A549 (cell line): ENCODE measurements around the gene CNOT3. TPM values are rescaled to one million over a fixed set of nuclear protein-coding genes. Genes with fewer than 3 reads are reported as not detected.
A peak's percentile ranks its signal among the peaks of the same experiment; 100 is the strongest.

Experiments
- ATAC-seq, 2 experiments: fragments of 200-7000 bp in 1 of 2; fragments of >200 bp in 1 of 2; cut with Nextera tagmentation in 1 of 2; cut with Tn5 transposase in 1 of 2; 3 replicates each; pipeline versions ENCODE4 v1.8.0 to v1.9.1; 2018 to 2020; ENCODE audit warnings: mild to moderate bottlenecking in 1 of 2, moderate library complexity in 1 of 2
- CTCF ChIA-PET: fragments of 300-600 bp; sonication (Branson Sonifier 250); formaldehyde crosslinking; extraction: SDS; loops from one replicate; lab custom pipeline; 2021; ENCODE audit warnings: antibody characterized with exemption, inconsistent platforms; lab: Yijun Ruan, JAX
- POLR2A ChIA-PET: fragments of 350-600 bp; formaldehyde crosslinking; extraction: SDS; loops from one replicate; lab custom pipeline; 2021; ENCODE audit warnings: antibody characterized with exemption, inconsistent platforms; lab: Yijun Ruan, JAX
- DNase-seq, 2 experiments: peaks; one replicate each; pipeline versions ENCODE4 v3.0.0 to v3.0.0-alpha.2; 2011 to 2016; ENCODE audit warnings: low read depth in 1 of 2, low spot score in 1 of 2
- FAIRE-seq: peaks from 2 replicates; lab custom pipeline; 2011; peaks lifted over from hg19 to GRCh38; lab: Jason Lieb, UNC
- H3K27ac ChIP-seq, 2 experiments: fragments of >200 bp; sonication (Bioruptor Twin); formaldehyde crosslinking; 3 replicates each; pipeline ENCODE4 v1.5.1; 2016 to 2017
- H3K4me1 ChIP-seq: fragments of >200 bp; sonication (Bioruptor Twin); formaldehyde crosslinking; 3 replicates; pipeline ENCODE4 v1.6.1; 2016
- H3K4me2 ChIP-seq: fragments of >200 bp; sonication (Bioruptor Twin); formaldehyde crosslinking; 3 replicates; pipeline ENCODE4 v1.6.1; 2016
- H3K4me3 ChIP-seq: fragments of >200 bp; sonication (Bioruptor Twin); formaldehyde crosslinking; 3 replicates; pipeline ENCODE4 v1.5.1; 2016
- H3K9me3 ChIP-seq: fragments of >200 bp; sonication (Bioruptor Twin); formaldehyde crosslinking; 3 replicates; pipeline ENCODE4 v1.6.1; 2016
- BHLHE40 ChIP-seq: IDR thresholded peaks from 2 replicates; pipeline ENCODE4 v1.6.1; 2012; ENCODE audit warnings: low read depth, low read length, inconsistent platforms
- CBX8 ChIP-seq: fragments of 200-600 bp; sonication (generic); IDR thresholded peaks from 2 replicates; pipeline ENCODE4 v1.6.1; 2016
- CHD2 ChIP-seq: fragments of 150-350 bp; IDR thresholded peaks from 2 replicates; pipeline ENCODE4 v1.6.1; 2014; ENCODE audit warnings: low read length; ENCODE audit not compliant: partially characterized antibody
- EHMT2 ChIP-seq: fragments of 200-600 bp; sonication (generic); IDR thresholded peaks from 2 replicates; pipeline ENCODE4 v1.6.1; 2016; ENCODE audit warnings: antibody characterized with exemption, low read depth, mild to moderate bottlenecking, moderate library complexity
- EP300 ChIP-seq, 2 experiments: fragments of >200 bp; sonication (Bioruptor Twin); formaldehyde crosslinking; IDR thresholded peaks; 2 replicates in 1 of 2; 3 replicates in 1 of 2; pipeline ENCODE4 v1.6.1; 2016 to 2017
- HDAC2 ChIP-seq: fragments of 200-600 bp; sonication (generic); IDR thresholded peaks from 2 replicates; pipeline ENCODE4 v1.6.1; 2016
- HOXB5 ChIP-seq: fragments of 250-450 bp; sonication (Bioruptor Pico); IDR thresholded peaks from 2 replicates; pipeline ENCODE4 v1.5.0; 2020; ENCODE audit warnings: mild to moderate bottlenecking, moderate library complexity
- JUN ChIP-seq, 2 experiments: fragments of >200 bp; sonication (Bioruptor Twin); formaldehyde crosslinking; IDR thresholded peaks; 2 replicates in 1 of 2; 3 replicates in 1 of 2; pipeline ENCODE4 v1.6.1; 2016 to 2017
- JUNB ChIP-seq: fragments of >200 bp; sonication (Bioruptor Twin); formaldehyde crosslinking; IDR thresholded peaks from 2 replicates; pipeline ENCODE4 v1.6.1; 2016
- KDM5A ChIP-seq: fragments of 200-600 bp; sonication (generic); IDR thresholded peaks from 2 replicates; pipeline ENCODE4 v1.6.1; 2016; ENCODE audit warnings: antibody characterized with exemption, mild to moderate bottlenecking
- MAFK ChIP-seq: fragments of 450-650 bp; IDR thresholded peaks from 2 replicates; pipeline ENCODE4 v1.6.1; 2014; ENCODE audit not compliant: partially characterized antibody
- NFE2L2 ChIP-seq: fragments of 150-350 bp; conservative IDR thresholded peaks from 2 replicates; pipeline ENCODE4 v1.6.1; 2014; ENCODE audit warnings: low read length
- NR3C1 ChIP-seq: fragments of >200 bp; sonication (Bioruptor Twin); formaldehyde crosslinking; IDR thresholded peaks from 3 replicates; pipeline ENCODE4 v1.6.1; 2017
- POLR2AphosphoS2 ChIP-seq: conservative IDR thresholded peaks from 2 replicates; pipeline ENCODE4 v1.6.1; 2012; ENCODE audit warnings: low read length, improper control_type of control experiment, inconsistent platforms
- RAD21 ChIP-seq, 2 experiments: fragments of >200 bp in 1 of 2; sonication (Bioruptor Twin) in 1 of 2; formaldehyde crosslinking in 1 of 2; IDR thresholded peaks in 1 of 2; conservative IDR thresholded peaks in 1 of 2; 2 replicates in 1 of 2; 3 replicates in 1 of 2; pipeline ENCODE4 v1.6.1; 2012 to 2018; ENCODE audit warnings: inconsistent platforms in 1 of 2
- RFX5 ChIP-seq: fragments of 450-650 bp; IDR thresholded peaks from 2 replicates; pipeline ENCODE4 v1.7.1; 2014; ENCODE audit warnings: antibody characterized with exemption, mild to moderate bottlenecking, moderate library complexity
- RNF2 ChIP-seq: fragments of 200-600 bp; sonication (generic); IDR thresholded peaks from 2 replicates; pipeline ENCODE4 v1.6.1; 2016; ENCODE audit warnings: low read depth, mild to moderate bottlenecking, antibody characterized with exemption, moderate library complexity, borderline replicate concordance
- SMC3 ChIP-seq: fragments of >200 bp; sonication (Bioruptor Twin); formaldehyde crosslinking; IDR thresholded peaks from 3 replicates; pipeline ENCODE4 v1.6.1; 2018; ENCODE audit warnings: inconsistent platforms
- TFCP2L1 ChIP-seq: fragments of 250-450 bp; sonication (Bioruptor Pico); IDR thresholded peaks from 2 replicates; pipeline ENCODE4 v1.5.0; 2021; ENCODE audit warnings: mild to moderate bottlenecking
- TP53 ChIP-seq: fragments of 250-450 bp; sonication (Bioruptor Pico); IDR thresholded peaks from 2 replicates; pipeline ENCODE4 v1.5.0; 2021; ENCODE audit warnings: mild to moderate bottlenecking, moderate library complexity
- ZC3H11A ChIP-seq: fragments of 450-650 bp; IDR thresholded peaks from 2 replicates; pipeline ENCODE4 v1.6.1; 2014; ENCODE audit warnings: antibody characterized with exemption, mild to moderate bottlenecking
- ZFP36 ChIP-seq: fragments of 450-650 bp; IDR thresholded peaks from 2 replicates; pipeline ENCODE4 v1.6.1; 2014; ENCODE audit warnings: borderline replicate concordance; ENCODE audit not compliant: partially characterized antibody
- ZNF302 ChIP-seq: fragments of 250-450 bp; sonication (Bioruptor Pico); IDR thresholded peaks from 2 replicates; pipeline ENCODE4 v1.9.0; 2021; ENCODE audit warnings: inconsistent platforms, mild to moderate bottlenecking, moderate library complexity
- ZSCAN20 ChIP-seq: fragments of 250-450 bp; sonication (Bioruptor Pico); IDR thresholded peaks from 2 replicates; pipeline ENCODE4 v1.8.0; 2022; ENCODE audit warnings: mild to moderate bottlenecking, moderate library complexity
- WGBS: methylation state at CpG from one replicate; pipeline ENCODE4 v1.1.6; 2017; ENCODE audit errors: missing lambda C conversion rate; 5-methylcytosine and 5-hydroxymethylcytosine counted together
- polyA plus RNA-seq, 4 experiments: library from polyadenylated mRNA; depleted of rRNA in 3 of 4; stranded (reverse); fragments of >200 nt; fragmentation: RNase III in 1 of 4; extraction: RNeasy Plus Mini Kit Qiagen cat#74134 plus additional on column Dnase treatment in 1 of 4; gene quantifications; 2 replicates in 3 of 4; 3 replicates in 1 of 4; pipeline ENCODE4 v1.2.3, GENCODE V29; 2011 to 2017
- TF ChIP-seq, protein P1 (sequence below): fragments of 250-450 bp; sonication (Bioruptor Pico); IDR thresholded peaks from 2 replicates; pipeline ENCODE4 v1.5.0; 2021; ENCODE audit warnings: mild to moderate bottlenecking, moderate library complexity, borderline replicate concordance
- TF ChIP-seq, protein P2 (sequence below): fragments of 250-450 bp; sonication (Bioruptor Pico); IDR thresholded peaks from 2 replicates; pipeline ENCODE4 v1.5.0; 2020; ENCODE audit warnings: low read depth, mild to moderate bottlenecking, moderate library complexity
- TF ChIP-seq, protein P3 (sequence below): fragments of >200 bp; sonication (Bioruptor Twin); formaldehyde crosslinking; IDR thresholded peaks from 3 replicates; pipeline ENCODE4 v1.5.1; 2016
- TF ChIP-seq, protein P4 (sequence below): IDR thresholded peaks from 2 replicates; pipeline ENCODE4 v1.6.1; 2012

CNOT3 gene
- polyA plus RNA-seq, 2 of the 4 experiments (the other 2 are of a cell fraction), result 24.9 to 59.2 TPM

DNA sequence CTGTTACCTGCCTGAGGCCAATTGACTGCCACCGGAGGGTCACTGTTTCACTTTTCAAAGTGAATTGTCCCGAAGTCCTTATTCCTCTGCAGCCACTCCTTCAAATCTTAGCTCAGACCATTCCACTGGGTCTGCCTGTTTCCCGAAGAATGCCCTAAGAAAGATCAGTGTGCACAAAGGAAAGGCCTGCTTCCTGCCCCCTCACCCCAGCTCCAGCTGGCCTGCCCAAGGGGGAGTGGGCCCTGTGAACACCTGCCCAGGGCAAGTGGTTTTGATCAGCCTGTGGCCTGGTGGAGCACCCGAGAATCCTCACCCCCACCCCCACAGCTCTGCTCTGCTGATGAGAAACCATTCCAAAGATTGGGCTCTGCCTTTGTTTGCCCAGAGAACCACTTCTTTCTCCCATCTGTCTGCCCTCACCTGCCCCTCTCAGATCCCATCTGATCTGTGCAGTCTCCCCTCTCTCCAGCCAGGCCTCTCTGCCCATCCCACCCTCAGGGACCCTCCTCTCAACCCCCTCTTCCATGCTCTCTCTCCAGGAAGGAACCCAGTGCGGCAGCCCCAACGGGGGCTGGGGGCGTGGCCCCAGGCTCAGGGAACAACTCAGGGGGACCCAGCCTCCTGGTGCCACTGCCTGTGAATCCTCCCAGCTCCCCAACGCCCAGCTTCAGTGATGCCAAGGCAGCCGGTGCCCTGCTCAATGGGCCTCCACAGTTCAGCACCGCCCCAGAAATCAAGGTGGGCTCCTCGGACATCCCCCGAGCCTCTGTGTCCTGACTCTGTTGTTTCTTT, 11.7 kb downstream of the CNOT3 start:
- Histone ChIP-seq H3K4me3 (no peak overlapping the region), H3K27ac (no peak overlapping the region), H3K9me3 (no peaks in the 10 kb centered on the region), H3K4me1 (no peaks in the 10 kb centered on the region), H3K4me2 (no peak overlapping the region)
- TF ChIP-seq EHMT2 (no peak), TP53 (CRISPR knock-in tag) (no peak), ZC3H11A (no peak), CBX8 (no peak), MAFK (no peak), SMC3 (no peak), ZFP36 (no peak), EP300 (IDR thresholded peaks at IDR 0.05) (no peak), JUNB (no peak), HOXB5 (CRISPR knock-in tag) (no peak), KDM5A (no peak), POLR2AphosphoS2 (no peak), JUN (IDR thresholded peaks at IDR 0.05) (no peak), ZSCAN20 (CRISPR knock-in tag) (no peak)
- TF ChIP-seq, protein P1, sequence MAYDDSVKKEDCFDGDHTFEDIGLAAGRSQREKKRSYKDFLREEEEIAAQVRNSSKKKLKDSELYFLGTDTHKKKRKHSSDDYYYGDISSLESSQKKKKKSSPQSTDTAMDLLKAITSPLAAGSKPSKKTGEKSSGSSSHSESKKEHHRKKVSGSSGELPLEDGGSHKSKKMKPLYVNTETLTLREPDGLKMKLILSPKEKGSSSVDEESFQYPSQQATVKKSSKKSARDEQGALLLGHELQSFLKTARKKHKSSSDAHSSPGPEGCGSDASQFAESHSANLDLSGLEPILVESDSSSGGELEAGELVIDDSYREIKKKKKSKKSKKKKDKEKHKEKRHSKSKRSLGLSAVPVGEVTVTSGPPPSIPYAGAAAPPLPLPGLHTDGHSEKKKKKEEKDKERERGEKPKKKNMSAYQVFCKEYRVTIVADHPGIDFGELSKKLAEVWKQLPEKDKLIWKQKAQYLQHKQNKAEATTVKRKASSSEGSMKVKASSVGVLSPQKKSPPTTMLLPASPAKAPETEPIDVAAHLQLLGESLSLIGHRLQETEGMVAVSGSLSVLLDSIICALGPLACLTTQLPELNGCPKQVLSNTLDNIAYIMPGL (CRISPR knock-in tag), result no peak
- TF ChIP-seq, protein P2, sequence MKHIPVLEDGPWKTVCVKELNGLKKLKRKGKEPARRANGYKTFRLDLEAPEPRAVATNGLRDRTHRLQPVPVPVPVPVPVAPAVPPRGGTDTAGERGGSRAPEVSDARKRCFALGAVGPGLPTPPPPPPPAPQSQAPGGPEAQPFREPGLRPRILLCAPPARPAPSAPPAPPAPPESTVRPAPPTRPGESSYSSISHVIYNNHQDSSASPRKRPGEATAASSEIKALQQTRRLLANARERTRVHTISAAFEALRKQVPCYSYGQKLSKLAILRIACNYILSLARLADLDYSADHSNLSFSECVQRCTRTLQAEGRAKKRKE (CRISPR knock-in tag), result no peak
- TF ChIP-seq, protein P3, sequence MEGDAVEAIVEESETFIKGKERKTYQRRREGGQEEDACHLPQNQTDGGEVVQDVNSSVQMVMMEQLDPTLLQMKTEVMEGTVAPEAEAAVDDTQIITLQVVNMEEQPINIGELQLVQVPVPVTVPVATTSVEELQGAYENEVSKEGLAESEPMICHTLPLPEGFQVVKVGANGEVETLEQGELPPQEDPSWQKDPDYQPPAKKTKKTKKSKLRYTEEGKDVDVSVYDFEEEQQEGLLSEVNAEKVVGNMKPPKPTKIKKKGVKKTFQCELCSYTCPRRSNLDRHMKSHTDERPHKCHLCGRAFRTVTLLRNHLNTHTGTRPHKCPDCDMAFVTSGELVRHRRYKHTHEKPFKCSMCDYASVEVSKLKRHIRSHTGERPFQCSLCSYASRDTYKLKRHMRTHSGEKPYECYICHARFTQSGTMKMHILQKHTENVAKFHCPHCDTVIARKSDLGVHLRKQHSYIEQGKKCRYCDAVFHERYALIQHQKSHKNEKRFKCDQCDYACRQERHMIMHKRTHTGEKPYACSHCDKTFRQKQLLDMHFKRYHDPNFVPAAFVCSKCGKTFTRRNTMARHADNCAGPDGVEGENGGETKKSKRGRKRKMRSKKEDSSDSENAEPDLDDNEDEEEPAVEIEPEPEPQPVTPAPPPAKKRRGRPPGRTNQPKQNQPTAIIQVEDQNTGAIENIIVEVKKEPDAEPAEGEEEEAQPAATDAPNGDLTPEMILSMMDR, result no peak
- POLR2A ChIA-PET, result interaction anchor here (2.7 to 5.5 kb wide), 2 partner anchors 10 to 12 kb away, joined by 16 to 36 read pairs; partner anchors contain the start of genes CNOT3 and LENG1
- CTCF ChIA-PET, result interaction anchor here (0.9 to 4.9 kb wide), 7 partner anchors 8 to 44 kb away, joined by 3 to 25 read pairs (median 8); partner anchors contain the start of genes CNOT3 and LENG1
- ATAC-seq (no peak), DNase-seq (no peak), FAIRE-seq (no peak)
- 92% methylated on average over 12 of the region's 12 CpGs for WGBS

DNA sequence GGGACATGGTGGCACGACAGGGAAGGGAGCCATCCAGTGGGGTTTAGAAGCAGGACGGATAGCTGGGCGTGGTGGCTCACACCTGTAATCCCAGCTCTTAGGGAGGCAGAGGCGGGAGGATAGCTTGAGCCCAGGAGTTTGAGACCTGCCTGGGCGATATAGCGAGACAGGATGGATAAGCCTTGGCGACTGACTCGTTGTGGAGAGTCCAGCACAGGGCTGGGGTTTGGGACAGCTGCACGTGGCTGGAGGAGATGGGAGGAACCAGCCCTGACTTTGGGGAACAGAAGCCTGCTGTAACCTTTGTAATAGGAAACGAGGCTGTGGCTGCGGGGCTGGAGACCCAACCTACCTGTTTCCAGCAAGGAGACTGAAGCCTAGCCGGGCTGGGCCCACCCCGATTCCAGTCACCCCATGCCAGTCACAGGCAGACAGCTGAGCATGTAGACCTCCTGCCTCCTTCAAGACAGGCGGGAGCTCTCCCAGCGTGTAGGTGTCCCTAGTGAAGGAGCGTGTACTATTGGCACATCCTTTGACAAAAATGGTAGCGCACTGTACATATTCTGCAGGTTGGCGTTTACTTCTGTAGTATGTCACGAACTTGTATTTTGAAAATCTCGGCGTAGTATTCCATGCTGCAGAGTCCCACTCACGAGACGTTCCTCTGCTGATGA, 13.9 kb downstream of the CNOT3 start:
- no peak for TF ChIP-seq RAD21 (conservative IDR thresholded peaks at IDR 0.05 in 1 of 2, IDR thresholded peaks at IDR 0.05 in 1 of 2)
- TF ChIP-seq BHLHE40, result no peak
- no peak for TF ChIP-seq TFCP2L1 (CRISPR knock-in tag)
- TF ChIP-seq NFE2L2, result no peak
- TF ChIP-seq RNF2, result no peak
- TF ChIP-seq ZC3H11A, result no peak
- no peak for TF ChIP-seq TP53 (CRISPR knock-in tag)
- TF ChIP-seq RFX5, result no peak
- TF ChIP-seq, protein P4, sequence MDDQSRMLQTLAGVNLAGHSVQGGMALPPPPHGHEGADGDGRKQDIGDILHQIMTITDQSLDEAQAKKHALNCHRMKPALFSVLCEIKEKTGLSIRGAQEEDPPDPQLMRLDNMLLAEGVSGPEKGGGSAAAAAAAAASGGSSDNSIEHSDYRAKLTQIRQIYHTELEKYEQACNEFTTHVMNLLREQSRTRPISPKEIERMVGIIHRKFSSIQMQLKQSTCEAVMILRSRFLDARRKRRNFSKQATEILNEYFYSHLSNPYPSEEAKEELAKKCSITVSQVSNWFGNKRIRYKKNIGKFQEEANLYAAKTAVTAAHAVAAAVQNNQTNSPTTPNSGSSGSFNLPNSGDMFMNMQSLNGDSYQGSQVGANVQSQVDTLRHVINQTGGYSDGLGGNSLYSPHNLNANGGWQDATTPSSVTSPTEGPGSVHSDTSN, result no peak
- no peak for TF ChIP-seq HDAC2
- no peak for TF ChIP-seq ZNF302
- no peak for TF ChIP-seq NR3C1
- no peak for TF ChIP-seq CHD2
- TF ChIP-seq KDM5A, result no peak

More for the DNA sequence above, 13.9 kb downstream of the CNOT3 start:
- DNase-seq (no peak), ATAC-seq (peak in 1 of 2 experiments; percentile 3; a peak in 2 of 6 replicates), FAIRE-seq (no peak)
- ChIA-PET POLR2A (interaction anchor here (1.6 to 5.5 kb wide), 2 partner anchors 9 to 14 kb away, joined by 5 to 36 read pairs; partner anchors contain the start of gene CNOT3), CTCF (interaction anchor here (1.0 to 4.9 kb wide), 7 partner anchors 7 to 358 kb away, joined by 3 to 25 read pairs (median 4); partner anchors contain the start of genes CNOT3, LENG1, PRPF31 and TFPT)
- Histone ChIP-seq H3K4me2 (no peak overlapping the region), H3K27ac (no peak overlapping the region), H3K4me1 (no peaks in the 10 kb centered on the region), H3K9me3 (no peaks in the 10 kb centered on the region), H3K4me3 (no peak overlapping the region)
- WGBS, result 86% methylated on average over 23 of the region's 23 CpGs
